Endothelial cell of umbilical vein (primary cell): ENCODE measurements around the gene PRKAB1. TPM values are rescaled to one million over a fixed set of nuclear protein-coding genes. Genes with fewer than 3 reads are reported as not detected.
A peak's percentile ranks its signal among the peaks of the same experiment; 100 is the strongest.

Experiments
- BruUV-seq: library from RNA; stranded (reverse); fragments of 400-500 nt; replicated peaks from 2 replicates; lab custom pipeline; 2021; lab: Mats Ljungman, UMichigan
- CTCF ChIA-PET: fragments of 300-600, 350-600 bp; sonication (Branson Sonifier 250); formaldehyde crosslinking; loops from one replicate; lab custom pipeline; 2021; ENCODE audit warnings: antibody characterized with exemption, inconsistent platforms; lab: Charles Lee
- POLR2A ChIA-PET: fragments of 300-600, 350-600 bp; sonication (Branson Sonifier 250); formaldehyde crosslinking; loops from one replicate; lab custom pipeline; 2021; ENCODE audit warnings: antibody characterized with exemption, inconsistent platforms; lab: Charles Lee
- DNase-seq: peaks from one replicate; pipeline ENCODE4 v3.0.0-alpha.2; 2011; ENCODE audit warnings: low read depth, low spot score
- FAIRE-seq: peaks from 2 replicates; lab custom pipeline; 2011; peaks lifted over from hg19 to GRCh38; lab: Jason Lieb, UNC
- H2AFZ ChIP-seq: 2 replicates; pipeline ENCODE4 v1.6.0; 2012; ENCODE audit warnings: low read depth, low read length, control low read depth, inconsistent platforms
- H3K27ac ChIP-seq: 2 replicates; pipeline ENCODE4 v1.5.1; 2011; ENCODE audit warnings: low read depth, mild to moderate bottlenecking, control low read depth, low read length, moderate library complexity; ENCODE audit not compliant: insufficient read depth
- H3K27me3 ChIP-seq, 2 experiments: 2 replicates each; pipeline versions ENCODE4 v1.6.0 to v1.6.1; 2011; ENCODE audit warnings: low read length in 2 of 2, mixed read lengths in 1 of 2; ENCODE audit not compliant: control insufficient read depth in 2 of 2, insufficient read depth in 2 of 2
- H3K36me3 ChIP-seq, 2 experiments: 2 replicates in 1 of 2; 3 replicates in 1 of 2; pipeline ENCODE4 v1.5.1; 2011; ENCODE audit warnings: low read length in 2 of 2, mild to moderate bottlenecking in 1 of 2, moderate library complexity in 1 of 2; ENCODE audit not compliant: control insufficient read depth in 2 of 2, insufficient read depth in 2 of 2; ENCODE audit errors: extremely low read depth in 1 of 2
- H3K4me1 ChIP-seq: 3 replicates; pipeline ENCODE4 v1.5.1; 2011; ENCODE audit warnings: mild to moderate bottlenecking, low read length; ENCODE audit not compliant: control insufficient read depth, insufficient read depth; ENCODE audit errors: extremely low read depth
- H3K4me2 ChIP-seq: 2 replicates; pipeline ENCODE4 v1.6.1; 2011; ENCODE audit warnings: low read length, control low read depth, mixed read lengths; ENCODE audit not compliant: insufficient read depth
- H3K4me3 ChIP-seq, 3 experiments: fragments of 200-600 bp in 1 of 3; sonication (generic), shearing (Covaris generic) in 1 of 3; replicated peaks in 1 of 3; 2 replicates each; pipeline ENCODE4 v1.5.1; 2011 to 2016; ENCODE audit warnings: control low read depth in 3 of 3, low read length in 3 of 3, mild to moderate bottlenecking in 2 of 3, inconsistent platforms in 1 of 3, low read depth in 1 of 3, moderate library complexity in 1 of 3; ENCODE audit not compliant: insufficient read depth in 1 of 3
- H3K79me2 ChIP-seq: 2 replicates; pipeline ENCODE4 v1.6.0; 2012; ENCODE audit warnings: low read length, inconsistent platforms; ENCODE audit not compliant: control insufficient read depth, insufficient read depth
- H3K9ac ChIP-seq: replicated peaks from 2 replicates; pipeline ENCODE3; 2011; ENCODE audit warnings: low read length, control low read depth; ENCODE audit not compliant: insufficient read depth; ENCODE audit errors: extremely low read depth
- H3K9me1 ChIP-seq: replicated peaks from 3 replicates; pipeline ENCODE4 v1.6.0; 2011; ENCODE audit warnings: mild to moderate bottlenecking, low read length; ENCODE audit not compliant: control insufficient read depth, insufficient read depth; ENCODE audit errors: extremely low read depth
- H3K9me3 ChIP-seq: replicated peaks from 2 replicates; pipeline ENCODE4 v1.5.1; 2012; ENCODE audit warnings: low read length, inconsistent platforms; ENCODE audit not compliant: control insufficient read depth, insufficient read depth
- H4K20me1 ChIP-seq: replicated peaks from 2 replicates; pipeline ENCODE3; 2011; ENCODE audit warnings: mild to moderate bottlenecking, low read length; ENCODE audit not compliant: control insufficient read depth, insufficient read depth; ENCODE audit errors: extremely low read depth
- CTCF ChIP-seq, 2 donors: IDR thresholded peaks; 1 replicate in 1 of 2; 2 replicates in 1 of 2; pipeline ENCODE4 v1.5.1; 2011; ENCODE audit warnings: low read length in 2 of 2, mild to moderate bottlenecking in 2 of 2, moderate library complexity in 2 of 2, control low read depth in 1 of 2, inconsistent platforms in 1 of 2, low read depth in 1 of 2; ENCODE audit not compliant: insufficient read depth in 1 of 2; ENCODE audit errors: extremely low read depth in 1 of 2
- EZH2 ChIP-seq: IDR thresholded peaks from 2 replicates; pipeline ENCODE4 v1.6.1; 2012; ENCODE audit warnings: borderline replicate concordance, low read depth, mild to moderate bottlenecking, moderate library complexity, low read length, inconsistent platforms; ENCODE audit not compliant: severe bottlenecking
- FOS ChIP-seq: IDR thresholded peaks from 2 replicates; pipeline ENCODE4 v1.6.1; 2011; ENCODE audit warnings: mild to moderate bottlenecking, low read length, moderate library complexity, borderline replicate concordance; ENCODE audit not compliant: insufficient read depth
- GATA2 ChIP-seq: IDR thresholded peaks from 2 replicates; pipeline ENCODE4 v1.7.0; 2011; ENCODE audit warnings: low read depth, mild to moderate bottlenecking, moderate library complexity, mixed read lengths, low read length; ENCODE audit not compliant: insufficient read length, insufficient read depth
- MAX ChIP-seq: IDR thresholded peaks from 2 replicates; pipeline ENCODE4 v1.6.1; 2011; ENCODE audit not compliant: insufficient read depth, insufficient read length
- MYC ChIP-seq: IDR thresholded peaks from one replicate; pipeline ENCODE4 v1.6.1; 2011; ENCODE audit warnings: mild to moderate bottlenecking, low read depth, low read length
- POLR2AphosphoS5 ChIP-seq: IDR thresholded peaks from 2 replicates; pipeline ENCODE4 v1.6.1; 2012; ENCODE audit warnings: low read depth, mild to moderate bottlenecking, control low read depth, low read length, moderate library complexity; ENCODE audit not compliant: insufficient read depth
- dilution Hi-C: fragments of 300-500 bp; cut with MboI; formaldehyde crosslinking; loops from one replicate; pipeline ENCODE4 v1.15.0; 2019; ENCODE audit warnings: low sequenced_read_pairs; ENCODE audit not compliant: extremely low pct_ligation_motif_present
- intact Hi-C: fragments of 100-400 bp; cut with micrococcal nuclease; formaldehyde crosslinking; loops from one replicate; pipeline ENCODE4 v1.10.0; 2022
- polyA plus RNA-seq, 4 experiments: library from polyadenylated mRNA; depleted of rRNA in 3 of 4; stranded (reverse) in 3 of 4; unstranded in 1 of 4; fragments of >200 nt; gene quantifications; 2 replicates each; pipeline versions ENCODE4 v1.2.1 to v1.2.3, GENCODE V29; 2011 to 2012; ENCODE audit warnings: missing spikeins in 1 of 4
- total RNA-seq: library from RNA; stranded (reverse); gene quantifications from 2 replicates; pipeline ENCODE4 v1.2.3, GENCODE V29; 2021

The PRKAB1 gene
- total and polyA plus RNA-seq, 2 donors (not counting 3 experiments of a cell fraction or from before 2014, with no cell fraction given): 23.1 to 27.0 TPM

- H3K27me3 ChIP-seq: peaks cover 1 to 3% of the 10 kb centered on the region in 2 experiments
- peak overlapping the region; percentile 89 for H3K4me2 ChIP-seq
- dilution Hi-C loops: no loop called here
- ChIA-PET POLR2A (interaction anchor here (0.6 kb wide), 2 partner anchors 222 to 1272 kb away, joined by 3 to 5 read pairs; no protein-coding TSS in a partner anchor), CTCF (interaction anchor here (0.6 to 2.2 kb wide), 19 partner anchors 14 to 1290 kb away, joined by 3 to 40 read pairs (median 4); partner anchors contain the start of gene SUDS3)
- peak; percentile 8 for FAIRE-seq
- H4K20me1 ChIP-seq: no peaks in the 10 kb centered on the region
- H3K79me2 ChIP-seq: peaks cover 4% of the 10 kb centered on the region
- peak overlapping the region; percentile 88 for H2AFZ ChIP-seq
- no peaks in the 10 kb centered on the region for H3K9me3 ChIP-seq
- intact Hi-C loops: loop anchor here (1.0 to 10.0 kb wide), 4 partner anchors 26 to 1262 kb away; no protein-coding TSS in a partner anchor
- H3K27ac ChIP-seq: no peak overlapping the region
- H3K9ac ChIP-seq: peak overlapping the region; percentile 58
- H3K36me3 ChIP-seq: no peaks in the 10 kb centered on the region
- H3K9me1 ChIP-seq: no peaks in the 10 kb centered on the region
- BruUV-seq: TSS peak; percentile 12
- peaks cover 26% of the 10 kb centered on the region for H3K4me1 ChIP-seq
- no peak for DNase-seq
- H3K4me3 ChIP-seq: peak overlapping the region; percentile 69 to 84 (median 76)
- TF ChIP-seq MAX: no peak
- peak; percentile 29 for TF ChIP-seq GATA2
- TF ChIP-seq EZH2: no peak
- TF ChIP-seq FOS: peak; percentile 20
- no peak for TF ChIP-seq MYC
- no peak for TF ChIP-seq POLR2AphosphoS5
- no peak for TF ChIP-seq CTCF (IDR thresholded peaks at IDR 0.05; ENCODE audit: extremely low read depth in 1 of 2, insufficient read depth in 1 of 2, low read depth in 1 of 2, low read length in 2 of 2)
These were observed 895 bp upstream of the PRKAB1 start for GRCh38 chr12:119666900-119667576.
